Parathyroid adenoma (tissue), 2 donors: ENCODE measurements around the gene NAALADL2.

Source experiments
- H2AFZ ChIP-seq: fragments of 300-600 bp; sonication (generic); one replicate; pipeline ENCODE4 v1.7.0; 2017; ENCODE audit warnings: antibody characterized with exemption, mild to moderate bottlenecking
- H3K27ac ChIP-seq: fragments of 300-600 bp; sonication (generic); one replicate; pipeline ENCODE4 v1.7.0; 2017
- H3K27me3 ChIP-seq: fragments of 300-600 bp; sonication (generic); one replicate; pipeline ENCODE4 v1.7.0; 2017; ENCODE audit warnings: low read length; ENCODE audit not compliant: control insufficient read depth, insufficient read depth
- H3K36me3 ChIP-seq: fragments of 300-600 bp; sonication (generic); one replicate; pipeline ENCODE4 v1.7.0; 2017; ENCODE audit warnings: low read length; ENCODE audit not compliant: control insufficient read depth, insufficient read depth
- H3K4me1 ChIP-seq: fragments of 300-600 bp; sonication (generic); one replicate; pipeline ENCODE4 v1.7.0; 2017; ENCODE audit warnings: control low read depth
- H3K4me2 ChIP-seq: fragments of 300-600 bp; sonication (generic); one replicate; pipeline ENCODE4 v1.7.0; 2017; ENCODE audit warnings: low read length
- H3K4me3 ChIP-seq: fragments of 300-600 bp; sonication (generic); one replicate; pipeline ENCODE4 v1.7.0; 2017; ENCODE audit warnings: low read depth, low read length
- H3K79me2 ChIP-seq: fragments of 300-600 bp; sonication (generic); one replicate; pipeline ENCODE4 v1.7.0; 2017; ENCODE audit warnings: control low read depth
- H3K9ac ChIP-seq: fragments of 300-600 bp; sonication (generic); one replicate; pipeline ENCODE4 v1.7.0; 2017; ENCODE audit warnings: mild to moderate bottlenecking
- H3K9me3 ChIP-seq: fragments of 300-600 bp; sonication (generic); one replicate; pipeline ENCODE4 v1.7.0; 2017; ENCODE audit warnings: low read length; ENCODE audit not compliant: control insufficient read depth
- TF ChIP-seq, protein P1 (sequence below): fragments of 300-600 bp; sonication (generic); IDR thresholded peaks from one replicate; pipeline ENCODE4 v1.7.0; 2017; ENCODE audit warnings: antibody characterized with exemption, mild to moderate bottlenecking
- donor health status: primary hyperparathyroidism.

The NAALADL2 gene

DNA sequence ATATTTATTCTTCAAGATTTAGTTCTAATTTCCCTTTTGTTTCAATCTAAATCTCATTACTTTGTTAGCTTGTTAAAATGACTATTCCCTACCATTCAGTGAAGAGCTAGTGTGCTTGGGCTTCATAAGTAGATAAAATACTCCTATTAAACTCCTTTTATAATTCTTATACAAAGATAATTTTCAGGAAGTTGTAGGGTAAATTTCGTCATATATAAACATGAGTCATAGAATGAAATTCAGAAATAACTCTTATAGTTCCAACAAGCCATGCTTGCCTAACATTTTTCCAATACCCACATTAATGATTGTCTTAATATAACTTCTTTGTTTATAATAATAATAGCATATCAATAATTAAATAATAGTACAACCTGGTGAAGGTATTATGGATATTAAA lies 407.3 kb downstream of the NAALADL2 start:
- H3K36me3 ChIP-seq = no peaks in the 10 kb centered on the region
- no peak overlapping the region for H3K27ac ChIP-seq
- no peaks in the 10 kb centered on the region for H3K27me3 ChIP-seq
- H2AFZ ChIP-seq = no peak overlapping the region
- TF ChIP-seq, protein P1, sequence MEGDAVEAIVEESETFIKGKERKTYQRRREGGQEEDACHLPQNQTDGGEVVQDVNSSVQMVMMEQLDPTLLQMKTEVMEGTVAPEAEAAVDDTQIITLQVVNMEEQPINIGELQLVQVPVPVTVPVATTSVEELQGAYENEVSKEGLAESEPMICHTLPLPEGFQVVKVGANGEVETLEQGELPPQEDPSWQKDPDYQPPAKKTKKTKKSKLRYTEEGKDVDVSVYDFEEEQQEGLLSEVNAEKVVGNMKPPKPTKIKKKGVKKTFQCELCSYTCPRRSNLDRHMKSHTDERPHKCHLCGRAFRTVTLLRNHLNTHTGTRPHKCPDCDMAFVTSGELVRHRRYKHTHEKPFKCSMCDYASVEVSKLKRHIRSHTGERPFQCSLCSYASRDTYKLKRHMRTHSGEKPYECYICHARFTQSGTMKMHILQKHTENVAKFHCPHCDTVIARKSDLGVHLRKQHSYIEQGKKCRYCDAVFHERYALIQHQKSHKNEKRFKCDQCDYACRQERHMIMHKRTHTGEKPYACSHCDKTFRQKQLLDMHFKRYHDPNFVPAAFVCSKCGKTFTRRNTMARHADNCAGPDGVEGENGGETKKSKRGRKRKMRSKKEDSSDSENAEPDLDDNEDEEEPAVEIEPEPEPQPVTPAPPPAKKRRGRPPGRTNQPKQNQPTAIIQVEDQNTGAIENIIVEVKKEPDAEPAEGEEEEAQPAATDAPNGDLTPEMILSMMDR = no peak
- no peaks in the 10 kb centered on the region for H3K79me2 ChIP-seq
- H3K9me3 ChIP-seq = no peaks in the 10 kb centered on the region
- no peak overlapping the region for H3K4me2 ChIP-seq
- no peak overlapping the region for H3K9ac ChIP-seq
- H3K4me3 ChIP-seq = no peak overlapping the region
- H3K4me1 ChIP-seq = no peaks in the 10 kb centered on the region

DNA sequence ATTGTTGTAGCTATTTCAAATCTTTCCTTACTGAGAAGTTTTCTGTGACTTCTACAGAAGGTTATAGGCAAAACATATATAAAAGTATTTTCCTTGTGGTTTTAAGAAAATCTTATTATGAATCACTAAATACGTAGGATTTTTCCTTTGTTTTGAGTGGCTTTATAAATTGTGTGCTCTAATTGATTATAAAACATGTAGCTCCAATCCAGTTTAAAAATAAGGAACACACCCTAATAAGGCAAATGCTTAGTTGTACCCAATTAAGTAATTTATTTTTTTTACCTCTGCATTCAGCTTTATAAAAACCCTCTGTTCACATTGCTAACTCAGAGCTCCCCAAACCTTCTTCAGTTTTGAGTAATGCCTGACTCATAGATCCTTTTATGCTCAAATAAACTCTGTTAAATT lies 408.0 kb downstream of the NAALADL2 start:
- Histone ChIP-seq H3K9me3 (no peaks in the 10 kb centered on the region), H3K27me3 (no peaks in the 10 kb centered on the region), H3K4me2 (no peak overlapping the region), H3K36me3 (no peaks in the 10 kb centered on the region), H3K27ac (no peak overlapping the region), H3K9ac (no peak overlapping the region), H3K4me1 (no peaks in the 10 kb centered on the region), H2AFZ (no peak overlapping the region), H3K4me3 (no peak overlapping the region), H3K79me2 (no peaks in the 10 kb centered on the region)
- TF ChIP-seq, protein P1 = no peak

DNA sequence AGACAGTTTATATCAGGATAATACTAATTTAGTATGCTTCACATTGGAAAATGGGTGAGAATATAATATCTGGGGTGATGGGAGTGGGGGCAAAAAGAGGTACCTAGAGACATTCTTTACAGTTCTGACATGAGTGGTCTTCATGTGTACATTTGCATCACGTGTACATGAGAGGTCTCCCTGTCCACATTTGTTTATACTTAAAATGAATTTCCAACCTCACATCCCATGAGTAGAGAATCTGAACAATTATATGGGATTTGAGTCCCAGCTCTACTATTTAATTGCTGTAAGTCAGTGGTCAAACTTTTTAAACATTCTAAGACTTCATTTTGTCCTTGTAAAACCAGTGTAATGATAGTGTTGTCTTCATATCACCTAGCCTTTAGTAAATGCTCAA lies 408.4 kb downstream of the NAALADL2 start:
- no peaks in the 10 kb centered on the region for H3K36me3 ChIP-seq
- no peaks in the 10 kb centered on the region for H3K9me3 ChIP-seq
- H3K79me2 ChIP-seq = no peaks in the 10 kb centered on the region
- no peaks in the 10 kb centered on the region for H3K4me1 ChIP-seq
- TF ChIP-seq, protein P1 = no peak
- H3K4me2 ChIP-seq = no peak overlapping the region
- no peak overlapping the region for H3K9ac ChIP-seq
- H3K27me3 ChIP-seq = no peaks in the 10 kb centered on the region
- H3K4me3 ChIP-seq = no peak overlapping the region
- no peak overlapping the region for H3K27ac ChIP-seq
- H2AFZ ChIP-seq = no peak overlapping the region

DNA sequence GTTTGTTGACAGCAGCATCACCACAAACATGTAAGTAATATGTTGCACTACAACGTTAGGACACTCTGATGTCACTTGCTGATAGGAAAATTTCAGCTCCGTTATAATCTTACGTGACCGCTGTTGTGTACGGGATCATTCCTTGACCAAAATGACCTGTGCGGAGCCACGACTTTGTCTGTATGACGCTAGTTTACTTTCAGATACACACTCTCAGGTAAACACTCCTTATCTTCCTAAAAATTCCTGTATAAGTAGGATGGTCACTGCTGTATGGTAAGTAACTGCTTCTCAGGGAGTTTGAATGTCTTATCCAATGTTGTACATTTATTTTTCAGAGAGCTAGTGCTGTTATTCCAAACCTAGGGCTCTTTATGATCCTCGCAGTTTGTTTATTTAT lies 410.3 kb downstream of the NAALADL2 start:
- TF ChIP-seq, protein P1 = no peak
- Histone ChIP-seq H3K79me2 (no peaks in the 10 kb centered on the region), H3K9ac (no peak overlapping the region), H3K4me3 (no peak overlapping the region), H3K9me3 (no peaks in the 10 kb centered on the region), H3K4me1 (no peaks in the 10 kb centered on the region), H3K36me3 (no peaks in the 10 kb centered on the region), H2AFZ (no peak overlapping the region), H3K27me3 (no peaks in the 10 kb centered on the region), H3K27ac (no peak overlapping the region), H3K4me2 (no peak overlapping the region)

DNA sequence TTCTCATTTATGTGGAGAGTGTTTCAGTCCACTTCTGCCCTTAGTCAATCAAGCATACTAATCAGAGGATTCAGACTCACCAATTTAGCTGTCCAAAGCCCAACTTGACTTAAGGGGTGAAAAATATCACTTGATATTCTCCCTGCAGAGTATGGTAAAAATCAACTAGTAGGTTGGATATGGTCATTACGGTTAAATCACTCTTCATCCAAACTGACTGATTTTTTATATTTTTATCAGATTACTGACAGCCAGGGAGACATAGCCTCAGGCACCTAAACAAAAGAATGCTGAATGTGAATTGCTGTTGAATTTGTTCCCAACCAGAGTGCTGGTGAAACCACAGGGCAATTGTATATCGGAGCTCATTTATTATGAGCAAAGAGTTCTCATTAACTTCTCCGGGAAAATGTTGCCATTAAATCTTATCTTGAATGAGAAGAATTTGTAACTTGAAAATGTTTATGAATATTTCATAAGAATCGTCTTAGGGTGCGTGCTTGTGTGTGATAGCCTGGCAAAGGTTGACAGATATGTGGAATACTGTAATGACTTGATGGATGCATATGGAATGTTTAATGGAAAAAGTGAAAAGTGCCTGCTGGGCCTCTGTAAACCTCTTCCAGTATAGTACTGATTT lies 411.2 kb downstream of the NAALADL2 start:
- H3K4me1 ChIP-seq = no peaks in the 10 kb centered on the region
- H3K9me3 ChIP-seq = no peaks in the 10 kb centered on the region
- TF ChIP-seq, protein P1 = no peak
- H3K9ac ChIP-seq = no peak overlapping the region
- H3K4me3 ChIP-seq = no peak overlapping the region
- H3K27ac ChIP-seq = no peak overlapping the region
- H3K79me2 ChIP-seq = no peaks in the 10 kb centered on the region
- no peak overlapping the region for H3K4me2 ChIP-seq
- no peaks in the 10 kb centered on the region for H3K36me3 ChIP-seq
- H2AFZ ChIP-seq = no peak overlapping the region
- no peaks in the 10 kb centered on the region for H3K27me3 ChIP-seq
